Activated B cell treated with CpG ODN at 0.5 μM for 24 hours (primary cell): ENCODE results near the gene WWOX. TPM values are rescaled to one million over a fixed set of nuclear protein-coding genes. Genes with fewer than 3 reads are reported as not detected.

Source experiments
- ATAC-seq: fragments of 200-7000 bp; cut with Tn5 transposase; one replicate; pipeline ENCODE4 v1.10.0; 2021; ENCODE audit warnings: low read depth, mild to moderate bottlenecking, moderate library complexity
- CTCF ChIA-PET: fragments of 350-600 bp; sonication (Branson Sonifier 250); formaldehyde crosslinking; loops from one replicate; lab custom pipeline; 2021; ENCODE audit warnings: antibody characterized with exemption; lab: Charles Lee
- POLR2A ChIA-PET: fragments of 350-600 bp; sonication (Branson Sonifier 250); formaldehyde crosslinking; loops from one replicate; lab custom pipeline; 2021; ENCODE audit warnings: antibody characterized with exemption; lab: Charles Lee
- DNase-seq: peaks from one replicate; pipeline ENCODE4 v3.0.0; 2022
- H3K27ac Mint-ChIP-seq: one replicate; pipeline ENCODE4 v1.8.0; 2020; ENCODE audit warnings: mixed read lengths
- H3K27me3 Mint-ChIP-seq: one replicate; pipeline ENCODE4 v1.8.0; 2021; ENCODE audit warnings: mixed read lengths
- H3K36me3 Mint-ChIP-seq: one replicate; pipeline ENCODE4 v1.8.0; 2021; ENCODE audit warnings: low read depth, mixed read lengths
- H3K4me1 Mint-ChIP-seq: one replicate; pipeline ENCODE4 v1.8.0; 2021; ENCODE audit warnings: mixed read lengths
- H3K4me3 Mint-ChIP-seq: one replicate; pipeline ENCODE4 v1.8.0; 2020; ENCODE audit warnings: mild to moderate bottlenecking, mixed read lengths
- H3K9me3 Mint-ChIP-seq: one replicate; pipeline ENCODE4 v1.8.0; 2020; ENCODE audit warnings: mixed read lengths
- CTCF ChIP-seq: fragments of 200-600 bp; IDR thresholded peaks from one replicate; pipeline ENCODE4 v1.8.0; 2022; ENCODE audit warnings: antibody characterized with exemption, mild to moderate bottlenecking
- intact Hi-C: fragments of 100-400 bp; cut with micrococcal nuclease; formaldehyde crosslinking; loops from one replicate; pipeline ENCODE4 v1.15.1; 2024
- total RNA-seq: library from RNA; stranded (reverse); gene quantifications from 2 replicates; pipeline ENCODE4 v1.2.3, GENCODE V29; 2022

The WWOX gene
- total RNA-seq, 1 donor from 2014 or later, result 22.6 TPM

GRCh38 chr16:78823027-78823426 is 723.6 kb downstream of the WWOX start:
- intact Hi-C loops, result no loop called here
- TF ChIP-seq CTCF, result no peak
- ATAC-seq (no peak), DNase-seq (no peak)
- Mint-ChIP-seq H3K36me3 (peaks cover 13% of the 10 kb centered on the region), H3K4me3 (no peak overlapping the region), H3K4me1 (no peaks in the 10 kb centered on the region), H3K27me3 (no peaks in the 10 kb centered on the region), H3K9me3 (no peaks in the 10 kb centered on the region), H3K27ac (no peak overlapping the region)
- CTCF ChIA-PET, result no interaction called here
- POLR2A ChIA-PET, result no interaction called here

- CTCF ChIA-PET, result no interaction called here
- Mint-ChIP-seq H3K4me3 (no peak overlapping the region), H3K9me3 (no peaks in the 10 kb centered on the region), H3K27me3 (no peaks in the 10 kb centered on the region), H3K27ac (no peak overlapping the region), H3K4me1 (no peaks in the 10 kb centered on the region), H3K36me3 (peaks cover 10% of the 10 kb centered on the region)
- intact Hi-C loops, result no loop called here
- POLR2A ChIA-PET, result no interaction called here
- TF ChIP-seq CTCF, result no peak
- ATAC-seq (no peak), DNase-seq (no peak)
These were observed 729.8 kb downstream of the WWOX start for GRCh38 chr16:78829280-78829679.

- H3K9me3 Mint-ChIP-seq, result no peaks in the 10 kb centered on the region
- ChIA-PET CTCF (no interaction called here), POLR2A (no interaction called here)
- H3K4me3 Mint-ChIP-seq, result no peak overlapping the region
- H3K27me3 Mint-ChIP-seq, result no peaks in the 10 kb centered on the region
- ATAC-seq (no peak), DNase-seq (no peak)
- intact Hi-C loops, result no loop called here
- H3K36me3 Mint-ChIP-seq, result no peaks in the 10 kb centered on the region
- no peaks in the 10 kb centered on the region for H3K4me1 Mint-ChIP-seq
- no peak for TF ChIP-seq CTCF
- H3K27ac Mint-ChIP-seq, result no peak overlapping the region
These were observed 731.1 kb downstream of the WWOX start for GRCh38 chr16:78830599-78830998.

GRCh38 chr16:78832100-78832499 is 732.6 kb downstream of the WWOX start:
- ATAC-seq (no peak), DNase-seq (no peak)
- Mint-ChIP-seq H3K9me3 (no peaks in the 10 kb centered on the region), H3K27me3 (no peaks in the 10 kb centered on the region), H3K4me1 (no peaks in the 10 kb centered on the region), H3K4me3 (no peak overlapping the region), H3K36me3 (no peaks in the 10 kb centered on the region), H3K27ac (no peak overlapping the region)
- POLR2A ChIA-PET, result no interaction called here
- intact Hi-C loops, result no loop called here
- no peak for TF ChIP-seq CTCF
- CTCF ChIA-PET, result no interaction called here

- intact Hi-C loops, result no loop called here
- Mint-ChIP-seq H3K27me3 (no peaks in the 10 kb centered on the region), H3K4me1 (no peaks in the 10 kb centered on the region), H3K36me3 (no peaks in the 10 kb centered on the region), H3K4me3 (no peak overlapping the region), H3K9me3 (no peaks in the 10 kb centered on the region), H3K27ac (no peak overlapping the region)
- ChIA-PET CTCF (no interaction called here), POLR2A (no interaction called here)
- TF ChIP-seq CTCF, result no peak
- ATAC-seq, result no peak
- no peak for DNase-seq
These were observed 737.5 kb downstream of the WWOX start for GRCh38 chr16:78836802-78837491.
